ENCODE data around the gene CFD. TPM values are rescaled to one million over a fixed set of nuclear protein-coding genes. Genes with fewer than 3 reads are reported as not detected.

CFD gene
- polyA plus RNA-seq, 3 donors: 146 to 2,068 (median 706) TPM

GRCh38 chr19:896999-897398 lies 37.5 kb downstream of the CFD start:
- no peak overlapping the region for H3K27ac ChIP-seq (ENCODE audit: low read depth, low read length)

GRCh38 chr19:897442-898039 lies 38.1 kb downstream of the CFD start:
- WGBS, 3 donors: 87 to 93% (median 92%) methylated on average over 22 to 26 of the region's 26 CpGs

More at GRCh38 chr19:896999-897398, 37.5 kb downstream of the CFD start:
- 91% methylated on average over 11 of the region's 11 CpGs for WGBS, 3 donors

GRCh38 chr19:898663-899062 lies 39.2 kb downstream of the CFD start:
- 82 to 87% (median 83%) methylated on average over 19 to 20 of the region's 20 CpGs for WGBS, 3 donors

More at GRCh38 chr19:897442-898039, 38.1 kb downstream of the CFD start:
- H3K27ac ChIP-seq (ENCODE audit: low read depth, low read length): no peak overlapping the region

GRCh38 chr19:899336-900042 lies 40.0 kb downstream of the CFD start:
- WGBS, 3 donors: 93% methylated on average over 31 to 32 of the region's 32 CpGs
- H3K27ac ChIP-seq (ENCODE audit: low read depth, low read length): no peak overlapping the region

More at GRCh38 chr19:898663-899062, 39.2 kb downstream of the CFD start:
- no peak overlapping the region for H3K27ac ChIP-seq (ENCODE audit: low read depth, low read length)

GRCh38 chr19:900043-900301 lies 40.5 kb downstream of the CFD start:
- WGBS, 3 donors: 89 to 91% (median 89%) methylated on average over 15 of the region's 15 CpGs
- no peak overlapping the region for H3K27ac ChIP-seq (ENCODE audit: low read depth, low read length)

GRCh38 chr19:900302-901111 lies 41.0 kb downstream of the CFD start:
- 79 to 85% (median 84%) methylated on average over 27 to 30 of the region's 30 CpGs for WGBS, 3 donors
- H3K27ac ChIP-seq (ENCODE audit: low read depth, low read length): no peak overlapping the region

- no peak overlapping the region for H3K27ac ChIP-seq (ENCODE audit: low read depth, low read length)
- 90 to 97% (median 95%) methylated on average over 27 of the region's 27 CpGs for WGBS, 3 donors
Measured at GRCh38 chr19:901216-902092, 42.0 kb downstream of the CFD start.

- WGBS, 3 donors: 89 to 91% (median 90%) methylated on average over 7 of the region's 7 CpGs
Measured at GRCh38 chr19:902093-902370, 42.6 kb downstream of the CFD start.

GRCh38 chr19:902446-903226 lies 43.2 kb downstream of the CFD start:
- H3K27ac ChIP-seq (ENCODE audit: low read depth, low read length): no peak overlapping the region
- 82 to 93% (median 90%) methylated on average over 14 of the region's 14 CpGs for WGBS, 3 donors

More at GRCh38 chr19:902093-902370, 42.6 kb downstream of the CFD start:
- no peak overlapping the region for H3K27ac ChIP-seq (ENCODE audit: low read depth, low read length)

GRCh38 chr19:903266-903797 lies 43.9 kb downstream of the CFD start:
- WGBS, 3 donors: 58 to 77% (median 71%) methylated on average over 27 to 32 of the region's 32 CpGs
- no peak overlapping the region for H3K27ac ChIP-seq (ENCODE audit: low read depth, low read length)

- WGBS, 3 donors: 90 to 97% (median 92%) methylated on average over 8 of the region's 8 CpGs
- no peak overlapping the region for H3K27ac ChIP-seq (ENCODE audit: low read depth, low read length)
Measured at GRCh38 chr19:904545-904944, 45.1 kb downstream of the CFD start.

- no peak overlapping the region for H3K27ac ChIP-seq (ENCODE audit: low read depth, low read length)
- WGBS, 3 donors: 88 to 94% (median 91%) methylated on average over 7 of the region's 7 CpGs
Measured at GRCh38 chr19:906480-906879, 47.0 kb downstream of the CFD start.

- WGBS, 3 donors: 57 to 78% (median 63%) methylated on average over 14 of the region's 14 CpGs
Measured at GRCh38 chr19:907183-907853, 47.9 kb downstream of the CFD start.

GRCh38 chr19:911197-912033 lies 52.0 kb downstream of the CFD start:
- no peak overlapping the region for H3K27ac ChIP-seq (ENCODE audit: low read depth, low read length)
- 77 to 85% (median 82%) methylated on average over 46 to 54 of the region's 54 CpGs for WGBS, 3 donors

More at GRCh38 chr19:907183-907853, 47.9 kb downstream of the CFD start:
- H3K27ac ChIP-seq (ENCODE audit: low read depth, low read length): no peak overlapping the region

- 6 to 7% (median 7%) methylated on average over 20 to 67 of the region's 69 CpGs for WGBS, 3 donors
Measured at GRCh38 chr19:912181-913079, 53.0 kb downstream of the CFD start.

More at GRCh38 chr19:912181-913079, 53.0 kb downstream of the CFD start:
- H3K27ac ChIP-seq (ENCODE audit: low read depth, low read length): peak overlapping the region; percentile 26

Measured in adipose tissue (tissue), 3 donors.